ENCODE data around the gene ST8SIA6. TPM values are rescaled to one million over a fixed set of nuclear protein-coding genes. Genes with fewer than 3 reads are reported as not detected.

The ST8SIA6 gene
- total and polyA plus RNA-seq, 9 of the 15 experiments (the other 6 are each of a cell fraction or from before 2014, with no cell fraction given): 0.69 to 6.7 (median 5.0) TPM

DNA sequence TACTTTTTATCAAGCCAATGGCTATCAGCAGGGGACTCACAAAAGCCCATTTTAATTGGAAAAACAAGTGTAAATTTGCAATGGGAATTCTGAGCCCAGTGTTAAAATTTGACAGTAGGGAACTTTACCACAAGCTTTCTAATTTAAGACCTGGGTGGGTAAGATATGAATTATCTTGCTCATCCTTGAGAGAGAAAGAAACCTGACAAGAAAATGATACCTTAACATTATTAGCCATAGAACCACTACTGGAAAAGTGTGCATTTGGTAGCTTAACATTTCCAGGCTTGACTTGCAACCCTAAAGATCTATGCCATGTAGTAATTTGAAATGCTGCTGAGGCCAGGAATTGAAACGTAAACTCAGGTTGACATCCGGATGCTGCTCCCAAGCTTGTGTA lies 2.7 kb upstream of the ST8SIA6 start (continued):
- TF ChIP-seq, protein P1, sequence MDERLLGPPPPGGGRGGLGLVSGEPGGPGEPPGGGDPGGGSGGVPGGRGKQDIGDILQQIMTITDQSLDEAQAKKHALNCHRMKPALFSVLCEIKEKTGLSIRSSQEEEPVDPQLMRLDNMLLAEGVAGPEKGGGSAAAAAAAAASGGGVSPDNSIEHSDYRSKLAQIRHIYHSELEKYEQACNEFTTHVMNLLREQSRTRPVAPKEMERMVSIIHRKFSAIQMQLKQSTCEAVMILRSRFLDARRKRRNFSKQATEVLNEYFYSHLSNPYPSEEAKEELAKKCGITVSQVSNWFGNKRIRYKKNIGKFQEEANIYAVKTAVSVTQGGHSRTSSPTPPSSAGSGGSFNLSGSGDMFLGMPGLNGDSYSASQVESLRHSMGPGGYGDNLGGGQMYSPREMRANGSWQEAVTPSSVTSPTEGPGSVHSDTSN (CRISPR knock-in tag; IDR thresholded peaks at IDR 0.05; ENCODE audit: low read depth): no peak
- TF ChIP-seq, protein P1 (tag; conservative IDR thresholded peaks at IDR 0.05; ENCODE audit: low read depth): no peak
- peak; percentile 18 for TF ChIP-seq HDAC3 (IDR thresholded peaks at IDR 0.05; ENCODE audit: borderline replicate concordance, partially characterized antibody)
- TF ChIP-seq MEIS2 (IDR thresholded peaks at IDR 0.05; ENCODE audit: partially characterized antibody): peak; percentile 43
- TF ChIP-seq ZNF24 (IDR thresholded peaks at IDR 0.05): no peak
- TF ChIP-seq CBX3 (IDR thresholded peaks at IDR 0.05; ENCODE audit: borderline replicate concordance in 1 of 2, low read length in 2 of 2): 0 out of 3 replicates have a peak, but pooled peaks of 1 of the 2 experiments have one; percentile 17
- no peak for TF ChIP-seq ZNF668 (CRISPR knock-in tag; IDR thresholded peaks at IDR 0.05)
- TF ChIP-seq BCOR (IDR thresholded peaks at IDR 0.05): no peak
- no peak for TF ChIP-seq TEAD2 (tag; IDR thresholded peaks at IDR 0.05)
- peak; percentile 85 for TF ChIP-seq TCF3 (CRISPR knock-in tag; IDR thresholded peaks at IDR 0.05)
- TF ChIP-seq GATAD2B (IDR thresholded peaks at IDR 0.05; ENCODE audit: borderline replicate concordance): 0 out of 2 replicates have a peak, but pooled peaks have one; percentile 15
- peak; percentile 70 for TF ChIP-seq SOX6 (IDR thresholded peaks at IDR 0.05)
- no peak for TF ChIP-seq ZNF174 (CRISPR knock-in tag; IDR thresholded peaks at IDR 0.05)
- no peak for TF ChIP-seq ETV6 (IDR thresholded peaks at IDR 0.05; ENCODE audit: borderline replicate concordance in 1 of 2, low read depth in 2 of 2, low read length in 1 of 2)
- TF ChIP-seq ETV6 (CRISPR knock-in tag; IDR thresholded peaks at IDR 0.05; ENCODE audit: borderline replicate concordance): no peak
- peak; percentile 32; the same call in 1 of the 2 replicates for TF ChIP-seq NBN (IDR thresholded peaks at IDR 0.05; ENCODE audit: low read depth)
- TF ChIP-seq CBFA2T3 (IDR thresholded peaks at IDR 0.05): peak; percentile 90
- no peak for TF ChIP-seq ZNF778 (CRISPR knock-in tag; IDR thresholded peaks at IDR 0.05)
- no peak for TF ChIP-seq ZNF780A (CRISPR knock-in tag; IDR thresholded peaks at IDR 0.05)
- no peak for TF ChIP-seq HDAC6 (IDR thresholded peaks at IDR 0.05; ENCODE audit: low read depth, low read length)
- TF ChIP-seq FOXM1 (IDR thresholded peaks at IDR 0.05; ENCODE audit: low read depth): peak; percentile 60; the same call in 1 of the 2 replicates
- TF ChIP-seq FOXM1 (CRISPR knock-in tag; IDR thresholded peaks at IDR 0.05; ENCODE audit: low read depth): no peak
- TF ChIP-seq TEAD4 (IDR thresholded peaks at IDR 0.05; ENCODE audit: low read length): peak; percentile 93
- no peak for TF ChIP-seq TEAD4 (CRISPR knock-in tag; IDR thresholded peaks at IDR 0.05; ENCODE audit: borderline replicate concordance)

All from K562 (cell line).